Thymus (tissue), 11 donors: ENCODE results near the gene IGSF23. TPM values are rescaled to one million over a fixed set of nuclear protein-coding genes. Genes with fewer than 3 reads are reported as not detected.

Source experiments
- DNase-seq, 9 donors: peaks; one replicate each; pipeline ENCODE4 v3.0.0-alpha.2; 2013; ENCODE audit warnings: low spot score in 9 of 9, low read depth in 6 of 9, missing footprints in 1 of 9
- H3K27ac ChIP-seq, 2 donors: one replicate each; pipeline ENCODE4 v1.5.1; 2013; ENCODE audit warnings: control low read depth in 1 of 2, low read depth in 1 of 2, low read length in 1 of 2, mild to moderate bottlenecking in 1 of 2, moderate library complexity in 1 of 2
- H3K27me3 ChIP-seq, 2 donors: one replicate each; pipeline ENCODE4 v1.5.1; 2013; ENCODE audit warnings: low read length in 1 of 2; ENCODE audit not compliant: control insufficient read depth in 2 of 2, insufficient read depth in 1 of 2
- H3K36me3 ChIP-seq, 2 donors: one replicate each; pipeline ENCODE4 v1.5.1; 2013; ENCODE audit warnings: low read length in 1 of 2, mild to moderate bottlenecking in 1 of 2, moderate library complexity in 1 of 2; ENCODE audit not compliant: control insufficient read depth in 2 of 2, insufficient read depth in 2 of 2
- H3K4me1 ChIP-seq, 2 donors: one replicate each; pipeline ENCODE4 v1.5.1; 2013; ENCODE audit warnings: low read length in 2 of 2; ENCODE audit not compliant: control insufficient read depth in 2 of 2, insufficient read depth in 2 of 2
- H3K4me3 ChIP-seq, 2 donors: one replicate each; pipeline ENCODE4 v1.5.1; 2013; ENCODE audit warnings: low read length in 2 of 2, control low read depth in 1 of 2, mild to moderate bottlenecking in 1 of 2
- H3K9me3 ChIP-seq, 2 donors: one replicate each; pipeline ENCODE4 v1.5.1; 2013; ENCODE audit warnings: low read length in 1 of 2, mild to moderate bottlenecking in 1 of 2; ENCODE audit not compliant: control insufficient read depth in 2 of 2, insufficient read depth in 1 of 2
- WGBS: extraction: QIAGEN DNeasy Blood & Tissue Kit; methylation state at CpG from one replicate; pipeline ENCODE4 v1.1.7; 2013; 5-methylcytosine and 5-hydroxymethylcytosine counted together
- polyA plus RNA-seq: library from polyadenylated mRNA; stranded (reverse); fragments of 200-250 nt; gene quantifications from one replicate; pipeline ENCODE4 v1.2.3, GENCODE V29; 2013
- total RNA-seq: library from RNA; stranded (reverse); fragments of 120-200 nt; gene quantifications from one replicate; pipeline ENCODE4 v1.2.4, GENCODE V29; 2013
- donor health status: healthy.

IGSF23 gene
- total and polyA plus RNA-seq, 2 donors, result 0.05 to 0.14 TPM

- whole genome bisulfite sequencing, result 23% methylated on average over 4 of the region's 4 CpGs
- no peak overlapping the region for H3K27ac ChIP-seq
- no peaks in the 10 kb centered on the region for H3K36me3 ChIP-seq
- no peak for DNase-seq
- H3K4me3 ChIP-seq, result no peak overlapping the region
- no peaks in the 10 kb centered on the region for H3K27me3 ChIP-seq
- H3K4me1 ChIP-seq, result peaks cover 0 to 5% of the 10 kb centered on the region in 2 donors
- H3K9me3 ChIP-seq, result no peaks in the 10 kb centered on the region
Observed at GRCh38 chr19:44685877-44686276, 72.5 kb downstream of the IGSF23 start.

Other genes with a start within 250 kb of the IGSF23 start
- 4.9 TPM for gene ZNF285, start 212.0 kb upstream of the IGSF23 start, total RNA-seq
- gene ZNF285, start 212.0 kb upstream of the IGSF23 start, polyA plus RNA-seq, result 2.1 TPM
- gene ZNF229, start 165.1 kb upstream of the IGSF23 start, total RNA-seq, result 4.7 TPM
- gene ZNF229, start 165.1 kb upstream of the IGSF23 start, polyA plus RNA-seq, result 1.5 TPM
- gene ZNF180, start 113.0 kb upstream of the IGSF23 start, total RNA-seq, result 11.6 TPM
- 8.3 TPM for gene ZNF180, start 113.0 kb upstream of the IGSF23 start, polyA plus RNA-seq
- gene CEACAM20, start 83.9 kb upstream of the IGSF23 start, total RNA-seq, result 0.05 TPM
- gene CEACAM20, start 83.9 kb upstream of the IGSF23 start, polyA plus RNA-seq, result 0.05 TPM
- 5.6 TPM for gene PVR, start 30.3 kb downstream of the IGSF23 start, total RNA-seq
- 7.8 TPM for gene PVR, start 30.3 kb downstream of the IGSF23 start, polyA plus RNA-seq
- gene CEACAM19, start 57.9 kb downstream of the IGSF23 start, total RNA-seq, result 0.28 TPM
- 3.5 TPM for gene CEACAM19, start 57.9 kb downstream of the IGSF23 start, polyA plus RNA-seq
- gene CEACAM16, start 85.6 kb downstream of the IGSF23 start, total RNA-seq, result 0.24 TPM
- 0.09 TPM for gene CEACAM16, start 85.6 kb downstream of the IGSF23 start, polyA plus RNA-seq
- gene BCL3, start 135.1 kb downstream of the IGSF23 start, total RNA-seq, result 2.9 TPM
- 62.9 TPM for gene BCL3, start 135.1 kb downstream of the IGSF23 start, polyA plus RNA-seq
- gene CBLC, start 164.3 kb downstream of the IGSF23 start, total RNA-seq, result 0.42 TPM
- 2.0 TPM for gene CBLC, start 164.3 kb downstream of the IGSF23 start, polyA plus RNA-seq
- 11.2 TPM for gene BCAM, start 195.5 kb downstream of the IGSF23 start, total RNA-seq
- gene BCAM, start 195.5 kb downstream of the IGSF23 start, polyA plus RNA-seq, result 48.7 TPM
- 11.2 TPM for gene NECTIN2, start 232.7 kb downstream of the IGSF23 start, total RNA-seq
- gene NECTIN2, start 232.7 kb downstream of the IGSF23 start, polyA plus RNA-seq, result 19.5 TPM